HuH-7.5 (cell line): ENCODE results near the gene ZNF548.
A peak's percentile ranks its signal among the peaks of the same experiment; 100 is the strongest.
"Not testable (repeated sequence)": the region's sequence is repeated elsewhere in the genome, so short reads cannot be mapped to it uniquely, and the experiment has no call there.

Source experiments
- DNase-seq: peaks from one replicate; pipeline ENCODE4 v3.0.0; 2011; ENCODE audit warnings: low spot score

The ZNF548 gene

GRCh38 chr19:57389730-57390598, at the start of gene ZNF548:
Gene ZNF548 (plus strand): TSS chr19:57389854. CDS start chr19:57390100, 246 bp downstream.
- DNase-seq: peak; percentile 81

GRCh38 chr19:57342582-57342981, 47.1 kb upstream of the ZNF548 start:
- no peak for DNase-seq

GRCh38 chr19:57348136-57348535, 41.5 kb upstream of the ZNF548 start:
- DNase-seq: no peak

DNA sequence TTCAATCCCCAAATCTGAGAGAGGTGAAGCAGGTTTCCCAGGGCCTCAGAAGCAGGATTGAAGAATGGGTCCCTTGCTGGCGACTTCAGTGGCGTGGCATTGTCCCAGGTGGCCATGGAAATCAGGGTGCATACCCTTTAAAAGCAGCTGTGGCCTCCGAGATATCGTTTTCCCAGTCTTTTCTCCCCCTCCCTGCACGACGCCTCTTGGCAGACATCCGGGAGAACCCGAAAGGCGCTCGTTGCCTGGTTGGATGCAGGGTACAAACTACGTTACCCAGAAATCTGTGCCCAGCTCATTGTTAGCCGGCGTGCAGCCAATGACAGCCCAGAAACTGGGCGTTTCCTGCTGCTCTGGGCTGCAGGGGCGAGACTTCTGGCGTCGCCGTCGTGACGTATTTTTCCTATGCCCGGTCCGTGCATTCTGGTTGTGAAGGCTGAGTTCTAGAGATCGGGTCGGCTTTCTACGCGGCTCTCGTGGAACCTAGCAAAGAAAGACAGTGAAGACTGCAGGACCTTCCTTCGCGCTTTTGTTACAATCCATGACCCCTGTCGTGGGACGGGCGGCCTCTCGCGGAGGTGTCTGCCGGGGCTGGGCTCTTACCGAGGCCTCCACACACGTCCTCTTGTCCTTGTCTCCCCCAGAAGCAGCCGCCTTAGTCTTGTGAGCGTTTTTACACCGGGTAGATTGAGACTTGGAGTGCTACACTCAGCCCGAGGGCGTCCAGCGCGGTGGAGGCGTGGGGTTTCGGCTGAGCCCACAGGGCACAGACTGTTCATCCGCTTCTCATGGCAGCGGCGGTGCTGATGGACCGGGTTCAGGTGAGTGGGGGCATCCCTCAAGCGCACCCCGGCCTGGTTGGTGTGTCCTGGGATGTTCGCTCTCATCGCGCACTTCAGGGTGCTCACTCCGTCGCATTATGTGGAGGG, 38.5 kb upstream of the ZNF548 start, which contains the start of gene ZNF304:
ZNF304 (plus strand) TSS at position 395 of the 929 bp plus-strand sequence; CDS start at position 789, 394 bp downstream.
- DNase-seq: peak; percentile 89

DNA sequence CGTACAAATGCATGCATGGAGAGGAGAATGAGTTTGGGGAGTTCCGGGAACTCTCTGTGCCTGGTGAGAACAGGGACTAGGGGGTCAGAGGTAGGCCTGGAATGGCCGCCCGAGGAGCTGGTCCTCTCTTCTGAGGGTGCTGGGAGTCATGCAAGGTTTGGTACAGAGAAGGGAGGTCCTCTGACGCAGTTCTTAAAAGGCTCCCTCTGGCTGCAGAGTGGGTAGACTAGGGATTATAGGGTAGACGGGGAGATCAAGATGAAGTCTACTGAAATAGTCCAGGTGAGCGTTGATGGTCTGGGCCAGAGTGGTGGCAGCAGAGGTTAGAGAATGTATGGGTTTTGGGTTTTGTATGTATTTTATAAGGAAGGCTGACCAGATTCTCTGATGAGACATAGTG, 37.8 kb upstream of the ZNF548 start:
- no peak for DNase-seq

- DNase-seq: no peak
Measured at GRCh38 chr19:57355916-57356315, 33.7 kb upstream of the ZNF548 start.

- no peak for DNase-seq
Measured at GRCh38 chr19:57357406-57357805, 32.2 kb upstream of the ZNF548 start.

GRCh38 chr19:57359300-57359699, 30.4 kb upstream of the ZNF548 start:
- DNase-seq: no peak

- DNase-seq: no peak
Measured at GRCh38 chr19:57362419-57362818, 27.2 kb upstream of the ZNF548 start.

DNA sequence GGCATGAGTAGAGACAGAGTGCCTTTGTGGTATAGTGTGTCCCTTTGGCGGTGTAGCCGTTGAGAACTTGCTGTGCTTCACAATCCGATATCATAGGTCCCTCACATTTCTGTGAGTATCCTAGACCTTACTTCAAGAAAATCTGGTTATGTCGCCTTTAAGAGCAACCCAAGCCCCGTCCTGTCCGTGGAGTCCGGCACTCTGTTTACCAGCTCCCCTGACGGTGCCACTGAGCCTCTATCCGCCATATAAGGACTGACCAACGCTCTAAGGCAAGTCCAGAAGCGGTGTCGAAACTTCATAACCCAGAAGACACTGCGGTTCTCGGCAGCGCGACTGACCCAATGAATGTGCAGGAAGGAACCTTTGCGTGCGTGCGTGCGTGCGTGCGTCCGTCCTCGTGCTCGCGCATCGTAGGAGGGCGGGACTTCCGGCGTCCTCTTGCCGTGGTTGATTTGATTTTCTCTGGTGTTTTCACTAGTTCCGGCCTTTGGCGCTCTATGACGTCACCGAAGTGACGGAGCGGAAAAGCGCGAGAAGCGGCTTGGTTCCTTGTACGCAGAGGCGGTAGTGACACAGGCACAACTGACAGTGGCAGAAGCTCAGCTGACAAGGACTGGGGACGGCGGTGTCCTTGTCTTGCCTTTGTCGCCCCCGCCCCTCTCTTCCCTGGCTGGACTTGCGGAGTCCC, 26.5 kb upstream of the ZNF548 start, which contains the start of the genes TRAPPC2B and ZNF547:
TRAPPC2B (plus strand) TSS at position 555 of the 691 bp plus-strand sequence. CDS start 1,283 bp downstream, outside the sequence.
ZNF547 (plus strand) TSS at position 555 of the 691 bp plus-strand sequence. CDS start 5,005 bp downstream, outside the sequence.
- DNase-seq: peak; percentile 86

DNA sequence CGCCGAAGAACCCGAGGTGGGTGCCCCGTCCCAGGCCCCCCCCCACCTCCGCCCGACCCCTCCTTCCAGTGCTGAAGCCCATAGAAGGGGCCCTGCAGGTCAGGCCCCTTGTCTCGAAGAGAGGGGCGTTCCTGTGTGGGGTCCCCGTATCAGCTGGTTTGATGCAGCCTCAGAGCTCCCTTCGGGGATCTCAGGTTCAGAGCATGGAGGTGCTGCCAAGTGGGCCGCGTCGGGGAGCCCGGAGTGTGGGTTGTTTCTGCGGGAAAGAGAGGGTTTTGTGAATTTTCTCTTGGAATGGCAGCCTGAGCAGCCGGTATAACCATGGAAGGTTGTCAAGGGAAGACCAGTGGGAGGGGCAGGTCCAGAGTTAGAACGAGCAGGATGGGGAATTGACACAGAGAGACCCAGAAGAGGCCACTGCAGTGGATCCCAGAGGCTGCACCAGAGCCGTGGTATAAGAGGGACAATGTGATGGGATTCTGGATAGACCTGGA, 25.9 kb upstream of the ZNF548 start:
- DNase-seq: no peak

DNA sequence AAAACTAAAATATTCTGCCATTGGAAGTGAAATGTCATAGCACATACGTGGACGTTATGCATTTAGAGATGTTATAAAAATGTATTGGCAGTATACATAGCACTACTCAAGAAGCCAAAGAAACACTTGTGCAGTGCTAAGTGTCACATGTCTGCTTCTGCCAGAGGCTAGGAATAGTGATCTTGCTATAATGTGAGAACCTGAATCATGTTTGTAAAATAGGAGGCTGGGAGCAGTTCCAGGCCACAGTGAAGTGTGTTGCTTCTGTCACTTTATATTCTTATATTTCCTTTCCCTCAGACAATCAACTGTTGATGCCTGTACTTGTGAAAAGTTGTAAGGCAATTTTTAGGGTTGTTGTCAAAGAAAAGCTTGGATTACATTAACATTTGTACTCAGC, 22.9 kb upstream of the ZNF548 start:
- DNase-seq: no peak

GRCh38 chr19:57374179-57374578, 15.5 kb upstream of the ZNF548 start:
- no peak for DNase-seq

- DNase-seq: not testable (repeated sequence)
Measured at GRCh38 chr19:57374647-57375046, 15.0 kb upstream of the ZNF548 start.

- no peak for DNase-seq
Measured at GRCh38 chr19:57376151-57376550, 13.5 kb upstream of the ZNF548 start.

GRCh38 chr19:57377498-57378146, 12.0 kb upstream of the ZNF548 start:
- no peak for DNase-seq

DNA sequence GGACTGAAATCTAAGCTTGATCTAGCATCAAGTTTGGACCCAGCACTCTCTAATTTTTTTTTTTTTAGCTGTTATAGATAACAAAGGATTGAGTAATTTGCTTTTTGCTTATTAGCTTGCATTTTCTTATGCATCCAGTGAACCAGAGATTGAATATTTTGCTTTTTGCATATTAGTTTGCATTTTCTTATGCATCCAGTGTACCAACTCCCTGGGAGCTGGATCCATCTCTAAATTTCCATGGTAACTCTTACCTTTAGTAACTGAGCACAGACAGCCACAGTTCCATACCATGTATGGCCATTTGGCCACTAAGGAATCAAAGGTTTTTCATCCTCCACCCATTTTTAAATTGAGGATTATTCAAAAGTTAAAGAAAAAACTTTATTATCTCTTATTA, 8.7 kb upstream of the ZNF548 start:
- no peak for DNase-seq

DNA sequence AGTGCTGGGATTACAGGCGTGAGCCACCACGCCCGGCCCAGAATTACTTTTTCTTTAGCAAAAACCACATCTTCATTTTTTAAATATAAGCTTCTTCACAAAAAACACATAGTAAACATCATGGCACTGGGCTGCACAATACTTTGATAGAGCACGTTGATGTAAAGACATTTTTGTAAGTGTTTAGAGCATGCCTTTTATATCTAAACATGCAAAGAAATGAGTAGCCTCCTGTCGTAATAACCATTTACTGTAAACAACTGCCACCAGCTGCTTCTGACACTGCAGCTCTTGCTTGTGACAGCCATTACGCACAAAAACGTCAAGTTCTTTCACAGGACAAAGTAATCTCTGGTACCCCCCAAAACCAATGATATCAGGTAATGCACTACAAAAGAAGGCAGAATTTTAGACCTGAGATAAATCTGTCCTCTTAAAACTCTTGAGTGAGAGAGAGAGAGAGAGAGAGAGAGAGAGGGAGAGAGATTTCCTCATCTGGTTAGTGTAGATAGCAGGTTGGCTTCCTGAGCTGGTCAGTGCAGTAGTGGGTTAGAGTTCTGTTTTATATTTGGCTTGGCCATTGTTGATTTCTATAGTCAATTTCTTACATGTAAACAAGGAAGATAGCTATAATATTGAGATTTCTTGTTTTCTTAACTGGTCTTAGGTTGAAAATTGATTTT, 6.7 kb upstream of the ZNF548 start:
- no peak for DNase-seq

GRCh38 chr19:57389194-57389729, 392 bp upstream of the ZNF548 start:
- DNase-seq: no peak

DNA sequence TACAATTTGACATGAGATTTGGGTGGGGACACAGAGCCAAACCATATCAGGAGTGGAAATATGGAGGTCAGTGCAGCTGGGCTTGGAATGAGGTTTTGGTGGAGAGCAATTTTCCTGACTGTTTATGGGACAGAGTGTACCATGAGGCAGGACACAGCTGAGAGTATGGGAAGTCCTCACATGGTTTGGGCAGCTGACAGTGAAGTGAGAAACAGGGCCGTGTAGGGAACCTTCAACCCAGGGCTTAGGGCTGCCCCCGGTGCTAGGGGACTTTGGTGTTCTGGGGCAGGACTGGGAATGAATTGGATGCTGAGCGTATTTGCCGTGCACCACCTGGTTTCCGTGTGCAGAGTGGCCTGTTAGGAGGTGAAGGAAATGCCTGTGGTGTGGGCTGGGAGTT, 6.1 kb downstream of the ZNF548 start:
- no peak for DNase-seq
